ENCODE data around the gene PRKAB1. TPM values are rescaled to one million over a fixed set of nuclear protein-coding genes. Genes with fewer than 3 reads are reported as not detected.
A peak's percentile ranks its signal among the peaks of the same experiment; 100 is the strongest.

Gene PRKAB1
- polyA plus RNA-seq, 2 of the 4 experiments (the other 2 are of a cell fraction), result 19.0 to 49.2 TPM

- 31% methylated on average over 7 of the region's 7 CpGs for WGBS (ENCODE audit: missing lambda C conversion rate)
- H3K4me1 ChIP-seq, result no peaks in the 10 kb centered on the region
- POLR2A ChIA-PET, result no interaction called here
- ATAC-seq (no peak), FAIRE-seq (no peak), DNase-seq (ENCODE audit: low read depth in 1 of 2, low spot score in 1 of 2) (no peak)
- no peak overlapping the region for H3K4me3 ChIP-seq
- TF ChIP-seq ZNF302 (CRISPR knock-in tag; IDR thresholded peaks at IDR 0.05), result no peak
- no peak for TF ChIP-seq CBX2 (IDR thresholded peaks at IDR 0.05; ENCODE audit: borderline replicate concordance, low read depth)
- no peak for TF ChIP-seq MAFK (IDR thresholded peaks at IDR 0.05; ENCODE audit: partially characterized antibody)
- no peak for TF ChIP-seq RAD21 (conservative IDR thresholded peaks at IDR 0.05 in 1 of 2, IDR thresholded peaks at IDR 0.05 in 1 of 2)
- TF ChIP-seq POLR2A (IDR thresholded peaks at IDR 0.05; ENCODE audit: low read length), result no peak
- TF ChIP-seq HDAC2 (IDR thresholded peaks at IDR 0.05), result no peak
- no peak for TF ChIP-seq HEYL (CRISPR knock-in tag; IDR thresholded peaks at IDR 0.05)
- TF ChIP-seq RARB (CRISPR knock-in tag; IDR thresholded peaks at IDR 0.05), result no peak
- TF ChIP-seq RFX5 (IDR thresholded peaks at IDR 0.05), result no peak
- TF ChIP-seq MAZ (IDR thresholded peaks at IDR 0.05; ENCODE audit: borderline replicate concordance, low read depth, low read length), result no peak
- TF ChIP-seq RNF2 (IDR thresholded peaks at IDR 0.05; ENCODE audit: borderline replicate concordance, low read depth), result no peak
- no peak overlapping the region for H3K27ac ChIP-seq
- no peak overlapping the region for H3K4me2 ChIP-seq
- H3K9me3 ChIP-seq, result peaks cover under 1% of the 10 kb centered on the region; the same call in 1 of the 3 replicates
- CTCF ChIA-PET, result interaction anchor here (0.7 kb wide), 1 partner anchor 13 kb away, joined by 4 read pairs; no protein-coding TSS in a partner anchor
Observed at GRCh38 chr12:119645535-119646059, 22.3 kb upstream of the PRKAB1 start.

- ATAC-seq, result 0 out of 6 replicates have a peak, but pooled peaks of 1 of the 2 experiments have one; percentile 42
Observed at GRCh38 chr12:119649202-119649808, 18.6 kb upstream of the PRKAB1 start.

More at GRCh38 chr12:119649202-119649808, 18.6 kb upstream of the PRKAB1 start:
- 64% methylated on average over 4 of the region's 4 CpGs for WGBS (ENCODE audit: missing lambda C conversion rate)
- ChIA-PET CTCF (interaction anchor here (0.7 to 1.2 kb wide), 4 partner anchors 9 to 449 kb away, joined by 3 to 4 read pairs (median 4); no protein-coding TSS in a partner anchor), POLR2A (no interaction called here)
- Histone ChIP-seq H3K27ac (no peak overlapping the region), H3K9me3 (peaks cover 29% of the 10 kb centered on the region), H3K4me2 (no peak overlapping the region), H3K4me3 (no peak overlapping the region), H3K4me1 (no peaks in the 10 kb centered on the region)
- FAIRE-seq (peak; percentile 84), DNase-seq (ENCODE audit: low read depth in 1 of 2, low spot score in 1 of 2) (peak in 1 of 2 experiments; percentile 26)
- TF ChIP-seq NPAS2 (CRISPR knock-in tag; IDR thresholded peaks at IDR 0.05; ENCODE audit: borderline replicate concordance) (no peak), ZNF302 (CRISPR knock-in tag; IDR thresholded peaks at IDR 0.05) (no peak), HOXB5 (CRISPR knock-in tag; IDR thresholded peaks at IDR 0.05) (no peak), EHF (CRISPR knock-in tag; IDR thresholded peaks at IDR 0.05) (no peak), SREBF2 (IDR thresholded peaks at IDR 0.05) (no peak), CTCF (IDR thresholded peaks at IDR 0.05) (peak; percentile 53; the same call in 2 of the 3 replicates), RAD21 (conservative IDR thresholded peaks at IDR 0.05 in 1 of 2, IDR thresholded peaks at IDR 0.05 in 1 of 2) (peak; percentile 43 to 65; a peak in 3 of 5 replicates), GATA3 (IDR thresholded peaks at IDR 0.05; ENCODE audit: borderline replicate concordance) (no peak), HMGXB4 (CRISPR knock-in tag; IDR thresholded peaks at IDR 0.05; ENCODE audit: borderline replicate concordance) (no peak), TFCP2L1 (CRISPR knock-in tag; IDR thresholded peaks at IDR 0.05) (no peak), RFX5 (IDR thresholded peaks at IDR 0.05) (no peak)

All from A549 (cell line).